B cell (primary cell): Measurements from ENCODE around the gene SPOCD1.

Source experiments
- EZH2 ChIP-seq: IDR thresholded peaks from 2 replicates; pipeline ENCODE4 v1.6.1; 2012; ENCODE audit warnings: borderline replicate concordance, low read depth, mild to moderate bottlenecking, moderate library complexity, low read length; ENCODE audit not compliant: insufficient read depth, poor library complexity, severe bottlenecking
- TF ChIP-seq, protein P1 (sequence below): fragments of 200-600 bp; IDR thresholded peaks from one replicate; pipeline ENCODE4 v1.8.0; 2022; ENCODE audit warnings: antibody characterized with exemption, mild to moderate bottlenecking

- TF ChIP-seq, protein P1, sequence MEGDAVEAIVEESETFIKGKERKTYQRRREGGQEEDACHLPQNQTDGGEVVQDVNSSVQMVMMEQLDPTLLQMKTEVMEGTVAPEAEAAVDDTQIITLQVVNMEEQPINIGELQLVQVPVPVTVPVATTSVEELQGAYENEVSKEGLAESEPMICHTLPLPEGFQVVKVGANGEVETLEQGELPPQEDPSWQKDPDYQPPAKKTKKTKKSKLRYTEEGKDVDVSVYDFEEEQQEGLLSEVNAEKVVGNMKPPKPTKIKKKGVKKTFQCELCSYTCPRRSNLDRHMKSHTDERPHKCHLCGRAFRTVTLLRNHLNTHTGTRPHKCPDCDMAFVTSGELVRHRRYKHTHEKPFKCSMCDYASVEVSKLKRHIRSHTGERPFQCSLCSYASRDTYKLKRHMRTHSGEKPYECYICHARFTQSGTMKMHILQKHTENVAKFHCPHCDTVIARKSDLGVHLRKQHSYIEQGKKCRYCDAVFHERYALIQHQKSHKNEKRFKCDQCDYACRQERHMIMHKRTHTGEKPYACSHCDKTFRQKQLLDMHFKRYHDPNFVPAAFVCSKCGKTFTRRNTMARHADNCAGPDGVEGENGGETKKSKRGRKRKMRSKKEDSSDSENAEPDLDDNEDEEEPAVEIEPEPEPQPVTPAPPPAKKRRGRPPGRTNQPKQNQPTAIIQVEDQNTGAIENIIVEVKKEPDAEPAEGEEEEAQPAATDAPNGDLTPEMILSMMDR = no peak
- TF ChIP-seq EZH2 = no peak
Measured at GRCh38 chr1:31811605-31812004, 4.2 kb downstream of the SPOCD1 start.
